GM12801 (cell line): ENCODE results near the gene DEFB113.

Experiments
- CTCF ChIP-seq: IDR thresholded peaks from one replicate; pipeline ENCODE4 v1.5.1; 2011; ENCODE audit warnings: control low read depth; ENCODE audit not compliant: insufficient read length; ENCODE audit errors: extremely low read depth

Gene DEFB113

GRCh38 chr6:49982046-49982445 lies 12.6 kb upstream of the DEFB113 start:
- TF ChIP-seq CTCF: no peak

DNA sequence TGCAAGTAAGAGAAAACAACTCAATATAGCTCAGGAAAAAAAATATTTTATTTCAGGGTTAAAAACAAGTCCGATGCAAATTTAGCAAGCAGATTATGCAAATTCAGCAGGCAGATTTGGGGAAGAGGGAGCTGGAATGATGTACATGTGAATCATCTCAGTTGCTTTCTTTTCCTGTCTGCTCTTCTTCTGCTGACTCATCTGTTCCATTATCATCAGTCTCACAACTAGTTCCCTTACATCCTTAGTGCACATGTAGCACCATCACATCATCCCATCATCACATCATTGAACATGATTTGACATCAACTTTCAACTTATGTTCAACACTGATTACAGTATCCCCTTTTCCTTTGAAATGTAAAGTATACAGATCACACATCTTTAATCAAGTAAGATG lies 11.5 kb upstream of the DEFB113 start:
- no peak for TF ChIP-seq CTCF

- TF ChIP-seq CTCF: no peak
Measured at GRCh38 chr6:49979584-49979983, 10.2 kb upstream of the DEFB113 start.

DNA sequence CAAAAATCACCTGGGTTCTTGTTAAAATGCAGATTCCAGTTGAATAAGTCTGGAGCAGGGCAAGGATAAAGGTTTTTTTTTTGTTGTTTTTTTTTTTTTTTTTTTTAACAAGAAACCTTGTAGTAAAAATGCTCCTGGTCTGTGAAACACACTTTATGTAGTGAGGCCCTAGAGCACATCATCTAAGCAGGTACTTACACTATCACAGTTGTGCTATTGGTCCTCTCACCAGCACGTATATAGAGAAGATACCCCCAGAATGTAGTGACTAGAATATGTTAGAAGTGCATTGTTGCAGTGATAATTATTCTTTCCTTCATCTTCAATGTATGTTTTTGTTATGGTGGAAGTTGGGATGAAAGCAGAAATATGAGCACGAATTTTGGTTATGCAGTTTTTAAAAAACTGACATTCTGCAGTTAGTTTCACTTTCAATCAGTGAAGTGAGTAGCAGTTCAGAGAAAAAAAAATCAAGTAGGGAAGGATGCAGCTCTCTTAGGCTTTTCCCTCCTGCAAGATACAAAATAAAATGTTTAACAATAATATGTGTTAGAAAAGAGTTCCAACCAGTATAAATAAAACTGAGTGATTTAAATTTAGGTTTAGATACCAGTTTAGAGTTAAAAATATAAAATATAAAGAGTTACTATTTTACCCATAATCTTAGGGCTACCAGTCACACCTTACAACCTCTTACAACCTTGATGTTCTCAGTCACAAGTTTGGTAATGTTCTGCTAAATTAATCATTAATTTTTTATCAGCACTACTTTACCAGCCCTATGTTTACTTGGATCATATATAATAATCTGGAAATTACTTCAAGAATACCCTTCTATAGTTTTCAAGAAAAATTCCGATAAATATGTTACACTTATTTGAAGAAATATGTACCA lies 9.2 kb upstream of the DEFB113 start:
- no peak for TF ChIP-seq CTCF

DNA sequence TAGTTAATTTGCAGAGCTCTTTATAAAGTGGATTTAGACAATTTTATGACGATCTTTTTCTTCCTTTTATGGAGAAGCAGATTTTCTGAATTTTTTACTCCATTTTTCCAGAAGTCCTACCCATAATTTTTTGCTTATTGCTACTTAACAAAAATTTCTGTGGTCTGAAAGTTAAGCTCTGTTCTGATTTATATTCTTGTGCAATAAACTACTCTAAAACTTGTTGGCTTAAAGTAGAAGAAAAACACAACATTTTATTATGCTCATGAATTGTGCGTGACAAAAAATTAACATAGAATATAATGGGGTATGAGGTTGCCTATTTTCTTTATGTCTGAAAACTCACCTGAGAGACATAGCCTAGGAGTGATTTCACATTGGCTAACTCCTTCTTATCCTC lies 2.6 kb downstream of the DEFB113 start:
- TF ChIP-seq CTCF: no peak

GRCh38 chr6:49966334-49966733 lies 3.1 kb downstream of the DEFB113 start:
- TF ChIP-seq CTCF: no peak

DNA sequence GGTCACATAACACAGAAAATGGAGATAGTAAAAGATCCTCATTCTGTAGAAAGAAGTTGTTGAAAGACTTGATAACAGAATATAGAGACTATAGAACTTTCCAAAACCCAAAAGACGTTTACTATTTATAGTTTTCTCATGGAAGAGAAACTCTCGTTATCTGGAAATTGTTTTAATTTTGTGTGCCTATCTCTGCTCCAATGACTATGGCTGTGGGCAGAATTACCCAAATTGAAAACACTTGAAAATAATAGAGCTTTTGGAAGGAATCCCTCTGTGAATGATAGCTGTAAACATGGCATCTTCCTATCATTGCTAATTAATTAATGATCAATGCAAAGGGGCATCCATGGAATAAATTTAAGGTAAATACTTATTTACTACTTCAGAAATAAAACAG lies 5.4 kb downstream of the DEFB113 start, which contains the start of gene DEFB114:
TSS of gene DEFB114 (minus strand) at position 101 of the 400 bp plus-strand sequence. CDS start at position 42, 59 bp downstream.
- TF ChIP-seq CTCF: no peak
